Measurements from ENCODE around the gene ENKD1.

- TF ChIP-seq CTCF (IDR thresholded peaks at IDR 0.05) (no peak), POLR2A (IDR thresholded peaks at IDR 0.05) (no peak)
Observed at GRCh38 chr16:67674851-67675578, 8.5 kb upstream of the ENKD1 start.

All from lower leg skin (tissue), 3 donors.